Stimulated activated CD4-positive, alpha-beta T cell treated with anti-CD3 and anti-CD28 coated beads, Interleukin-15, amount 100 ng/mL, for 1 hour (primary cell): ENCODE results near the gene CD6.

Experiments
- DNase-seq, 2 donors: peaks; one replicate each; pipeline ENCODE4 v3.0.0-alpha.2; 2020; ENCODE audit warnings: low read depth in 1 of 2, low spot score in 1 of 2

Gene CD6

DNA sequence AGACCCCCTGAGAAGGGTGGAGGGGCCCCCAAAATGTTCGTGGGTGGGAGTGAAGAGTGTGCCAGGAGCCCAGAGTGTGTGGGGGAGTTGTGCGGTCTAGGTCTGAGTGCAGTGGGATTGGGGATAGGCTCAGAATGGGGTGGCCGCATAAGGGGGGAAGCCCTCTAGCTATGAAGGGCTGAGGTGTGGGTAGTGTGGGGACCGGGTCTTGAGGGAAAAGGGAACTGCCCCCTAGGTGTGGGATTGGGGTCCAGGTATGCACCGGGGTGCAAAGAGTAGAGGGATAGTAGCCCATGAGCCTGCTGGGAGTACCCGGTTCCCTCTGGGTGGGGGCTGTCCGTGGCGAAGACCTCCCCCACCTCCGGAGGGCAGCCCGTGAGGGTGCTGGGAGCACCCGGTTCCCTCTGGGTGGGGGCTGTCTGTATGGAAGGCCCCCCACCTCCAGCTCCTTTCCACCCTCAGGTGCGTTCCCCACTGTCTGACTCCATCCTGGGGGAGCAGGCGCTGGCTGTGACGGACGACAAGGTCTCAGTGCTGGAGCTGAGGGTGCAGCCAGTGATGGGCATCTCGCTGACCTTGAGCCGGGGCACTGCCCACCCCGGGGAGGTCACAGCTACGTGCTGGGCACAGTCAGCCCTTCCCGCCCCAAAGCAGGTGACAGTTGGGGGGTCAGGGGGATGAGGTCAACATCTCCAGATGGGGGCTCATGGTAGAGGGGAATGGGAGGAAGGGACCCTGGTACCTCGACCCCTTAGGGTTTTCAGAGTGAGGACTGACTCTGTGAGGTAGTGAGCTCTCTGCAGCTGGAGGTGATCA is 36.5 kb upstream of the CD6 start:
- no peak for DNase-seq

DNA sequence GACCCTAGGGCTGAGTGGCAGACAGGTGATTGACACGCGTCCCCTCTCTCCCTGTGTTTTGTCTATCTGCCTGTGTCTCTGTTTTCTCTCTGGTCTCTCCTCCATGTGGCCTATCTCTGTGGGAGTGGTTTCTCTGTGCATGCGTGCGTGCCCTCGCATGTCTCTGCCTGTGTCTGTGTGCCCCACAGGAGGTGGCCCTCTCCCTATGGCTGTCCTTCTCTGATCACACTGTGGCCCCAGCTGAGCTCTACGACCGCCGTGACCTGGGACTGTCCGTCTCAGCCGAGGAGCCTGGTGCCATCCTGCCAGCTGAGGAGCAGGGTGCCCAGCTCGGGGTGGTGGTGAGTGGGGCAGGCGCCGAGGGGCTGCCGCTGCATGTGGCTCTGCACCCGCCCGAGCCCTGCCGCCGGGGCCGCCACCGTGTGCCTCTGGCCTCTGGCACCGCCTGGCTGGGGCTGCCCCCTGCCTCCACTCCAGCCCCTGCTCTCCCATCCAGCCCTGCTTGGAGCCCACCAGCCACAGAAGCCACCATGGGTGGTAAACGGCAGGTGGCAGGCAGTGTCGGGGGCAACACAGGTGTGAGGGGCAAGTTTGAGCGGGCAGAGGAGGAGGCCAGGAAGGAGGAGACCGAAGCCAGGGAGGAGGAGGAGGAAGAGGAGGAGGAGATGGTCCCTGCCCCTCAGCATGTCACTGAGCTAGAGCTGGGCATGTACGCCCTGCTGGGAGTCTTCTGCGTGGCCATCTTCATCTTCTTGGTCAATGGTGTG is 35.6 kb upstream of the CD6 start:
- DNase-seq: no peak

DNA sequence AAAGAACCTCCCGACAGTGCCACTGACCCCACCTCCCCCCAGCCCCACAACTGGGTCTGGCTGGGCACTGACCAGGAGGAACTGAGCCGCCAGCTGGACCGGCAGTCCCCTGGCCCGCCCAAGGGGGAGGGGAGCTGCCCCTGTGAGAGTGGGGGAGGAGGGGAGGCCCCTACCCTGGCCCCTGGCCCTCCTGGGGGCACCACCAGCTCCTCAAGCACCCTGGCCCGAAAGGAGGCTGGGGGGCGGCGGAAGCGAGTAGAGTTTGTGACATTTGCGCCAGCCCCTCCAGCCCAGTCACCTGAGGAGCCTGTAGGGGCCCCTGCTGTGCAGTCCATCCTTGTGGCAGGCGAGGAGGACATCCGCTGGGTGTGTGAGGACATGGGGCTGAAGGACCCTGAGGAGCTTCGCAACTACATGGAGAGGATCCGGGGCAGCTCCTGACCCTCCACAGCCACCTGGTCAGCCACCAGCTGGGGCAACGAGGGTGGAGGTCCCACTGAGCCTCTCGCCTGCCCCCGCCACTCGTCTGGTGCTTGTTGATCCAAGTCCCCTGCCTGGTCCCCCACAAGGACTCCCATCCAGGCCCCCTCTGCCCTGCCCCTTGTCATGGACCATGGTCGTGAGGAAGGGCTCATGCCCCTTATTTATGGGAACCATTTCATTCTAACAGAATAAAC is 34.9 kb upstream of the CD6 start:
- DNase-seq: no peak

DNA sequence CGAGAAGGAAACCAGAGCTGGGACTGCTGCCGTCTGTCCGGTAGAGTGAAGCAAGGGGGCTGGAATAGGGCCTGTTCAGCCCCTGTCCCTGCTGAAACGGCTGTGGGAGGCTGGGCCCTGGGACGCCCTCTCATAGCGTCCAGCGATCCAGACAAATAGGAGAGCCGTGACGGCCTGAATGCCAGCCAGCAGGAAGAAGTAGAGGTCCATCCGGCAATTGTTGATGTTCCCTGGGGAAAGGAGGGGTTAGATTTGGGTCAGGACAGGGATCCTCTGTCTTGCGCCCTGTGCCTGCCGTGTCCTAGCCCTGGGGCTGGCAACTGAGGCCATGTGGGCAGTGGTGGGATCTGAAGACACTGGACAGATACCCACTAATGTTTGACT is 34.3 kb upstream of the CD6 start:
- DNase-seq: no peak

DNA sequence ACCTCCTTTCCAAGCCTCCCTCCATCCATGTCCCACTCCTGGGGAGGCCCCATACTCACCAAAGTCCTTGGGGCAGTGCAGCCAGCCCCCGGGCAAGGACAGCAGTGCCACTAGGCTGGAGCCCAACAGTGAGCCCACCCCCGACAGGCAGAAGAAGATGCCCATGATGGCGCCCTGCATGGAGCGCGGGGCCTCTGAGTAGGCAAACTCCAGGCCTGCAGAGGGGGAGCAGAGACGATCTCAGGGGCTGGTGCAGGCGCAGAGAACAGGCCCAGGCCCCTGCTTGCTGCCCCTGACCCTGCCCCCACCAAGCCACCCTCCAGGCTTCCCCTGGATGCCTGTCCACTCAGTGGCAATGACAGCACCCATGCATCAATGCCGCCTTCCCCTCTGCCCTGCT is 33.7 kb upstream of the CD6 start:
- no peak for DNase-seq

DNA sequence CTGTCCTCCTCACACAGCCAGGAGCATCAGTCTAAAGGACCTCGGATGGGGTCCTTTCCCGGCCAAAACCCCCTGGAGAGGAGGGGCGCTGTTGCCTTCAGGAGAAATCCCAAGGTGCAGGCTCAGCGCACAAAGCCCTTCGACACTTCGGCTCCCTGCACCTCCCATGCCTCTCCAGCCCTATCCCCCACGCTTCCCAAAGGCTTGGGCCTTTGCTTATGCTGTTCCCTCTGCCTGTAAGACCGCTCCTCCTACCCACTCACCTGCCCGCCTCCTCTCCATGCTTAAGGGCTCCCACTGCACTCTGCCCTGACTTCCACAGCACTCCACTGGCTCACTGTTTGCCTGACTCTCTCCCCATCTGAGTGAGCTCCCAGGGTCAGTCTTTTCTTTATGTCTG is 33.0 kb upstream of the CD6 start:
- DNase-seq: no peak

DNA sequence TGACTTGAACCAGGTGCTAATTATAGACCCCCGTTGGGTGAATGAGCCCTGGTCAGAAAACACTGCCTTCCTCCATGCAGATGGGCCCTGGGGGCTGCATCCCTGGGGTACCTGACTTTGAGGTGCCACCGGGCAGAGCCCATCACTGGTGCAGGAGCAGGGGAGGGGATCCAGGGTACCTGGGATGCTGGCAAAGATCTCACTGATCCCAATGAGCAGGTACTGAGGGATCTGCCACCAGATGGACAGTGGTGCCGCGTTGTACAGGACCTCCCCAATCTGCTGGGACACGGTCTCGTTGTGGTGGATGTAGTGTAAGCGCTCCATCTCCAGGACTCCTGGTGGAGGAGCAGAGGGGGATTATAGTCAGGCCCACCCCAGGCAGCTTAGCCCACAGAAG is 32.2 kb upstream of the CD6 start:
- no peak for DNase-seq

DNA sequence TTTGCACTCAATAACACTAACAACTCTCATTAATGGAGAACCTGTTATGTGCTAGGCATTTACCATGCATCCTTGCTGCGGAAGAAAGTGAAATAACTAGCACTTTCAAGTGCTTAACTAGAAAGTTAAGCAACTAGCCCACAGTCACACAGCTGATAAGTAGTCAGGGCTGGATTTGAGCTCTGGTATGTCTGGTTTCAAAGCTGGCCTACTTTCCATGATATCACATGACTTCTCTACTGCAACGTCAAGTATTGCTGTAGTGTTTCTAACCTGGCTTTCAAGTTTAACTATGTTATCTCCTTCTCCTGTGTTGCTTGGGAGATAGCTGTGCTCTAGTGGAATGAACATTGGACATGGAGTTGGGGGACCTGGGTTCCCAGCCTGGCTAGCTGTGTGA is 31.6 kb upstream of the CD6 start:
- no peak for DNase-seq

DNA sequence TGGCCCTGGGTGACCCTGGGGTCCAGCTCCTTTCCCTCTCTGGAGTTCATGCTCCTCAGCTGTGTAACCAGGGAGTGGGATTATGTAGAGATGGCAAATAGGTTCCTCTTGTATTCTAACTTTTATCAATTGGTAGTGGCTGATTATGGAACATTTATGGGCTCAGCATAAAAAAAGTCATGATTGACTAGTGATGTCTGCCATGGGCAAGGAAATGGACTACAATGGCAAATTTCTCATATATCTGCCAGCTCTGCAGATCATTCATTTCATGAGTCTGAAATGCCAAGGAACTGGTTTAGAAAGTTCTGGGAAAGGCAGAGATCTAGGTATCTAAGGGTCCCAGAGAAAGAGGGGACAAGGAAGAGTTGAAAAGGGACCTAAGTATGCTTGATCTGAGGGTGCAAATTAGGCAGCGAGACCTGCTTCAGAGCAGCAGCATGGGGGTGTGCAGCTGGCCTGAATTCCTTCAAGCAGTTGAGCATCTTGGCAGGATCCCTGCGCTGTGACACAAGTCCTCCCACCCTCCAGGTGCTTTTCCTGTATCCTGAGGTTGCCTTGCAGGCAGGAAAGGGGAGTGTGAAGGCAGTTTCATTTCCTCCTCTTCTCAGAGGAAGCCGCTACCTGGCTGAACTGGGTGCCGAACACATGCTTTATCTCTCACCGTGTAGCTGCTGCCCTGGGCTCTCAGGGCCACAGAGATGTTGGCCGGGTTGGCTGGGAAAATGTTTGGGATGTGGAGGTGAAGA is 29.9 kb upstream of the CD6 start:
- no peak for DNase-seq

DNA sequence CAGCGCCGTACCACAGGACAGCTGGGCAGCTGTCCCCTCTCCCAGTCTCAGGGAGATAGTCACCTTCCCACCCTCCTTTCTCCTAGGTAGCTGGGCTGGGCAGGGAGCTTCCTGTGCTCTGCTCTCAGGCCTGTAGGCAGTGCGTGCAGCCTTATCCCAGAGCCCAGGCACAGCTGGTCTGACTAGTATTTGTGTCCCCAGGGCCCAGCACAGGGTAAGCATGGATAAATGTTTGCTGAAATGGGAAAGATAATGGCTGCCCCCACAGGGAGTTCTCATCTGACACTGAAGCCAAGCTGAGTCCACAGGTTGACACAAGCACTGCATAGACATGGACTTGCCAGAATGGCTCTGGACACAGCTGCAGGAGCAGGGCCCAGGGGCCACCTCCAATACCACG is 29.3 kb upstream of the CD6 start:
- DNase-seq: no peak

DNA sequence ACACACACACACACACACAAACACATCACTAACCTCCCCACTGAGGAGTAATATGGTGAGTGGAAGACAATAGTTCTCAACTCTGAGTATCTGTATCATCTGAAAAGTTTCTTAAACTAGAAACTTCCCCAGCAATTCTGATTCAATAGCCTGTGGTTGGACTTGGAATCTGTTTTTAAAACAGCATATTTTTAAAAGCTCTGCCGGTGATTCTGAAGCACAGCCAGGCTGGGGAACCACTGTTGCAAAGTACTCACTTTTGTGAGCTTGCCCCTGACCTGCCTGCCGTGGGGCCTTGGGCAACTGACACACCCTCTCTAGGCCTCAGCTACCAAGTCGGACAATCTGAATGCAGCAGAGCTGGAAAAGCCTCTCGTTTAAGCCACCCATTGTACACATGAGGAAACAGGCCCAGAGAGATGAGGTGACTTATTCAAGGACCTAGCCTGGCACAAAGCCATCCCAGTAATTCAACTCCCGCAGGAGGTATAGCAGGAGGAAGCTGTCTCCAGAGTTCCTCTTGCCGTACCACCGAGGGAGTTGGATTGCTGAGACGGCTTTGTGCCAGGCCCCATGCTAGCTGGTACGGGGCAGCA is 28.4 kb upstream of the CD6 start:
- no peak for DNase-seq

DNA sequence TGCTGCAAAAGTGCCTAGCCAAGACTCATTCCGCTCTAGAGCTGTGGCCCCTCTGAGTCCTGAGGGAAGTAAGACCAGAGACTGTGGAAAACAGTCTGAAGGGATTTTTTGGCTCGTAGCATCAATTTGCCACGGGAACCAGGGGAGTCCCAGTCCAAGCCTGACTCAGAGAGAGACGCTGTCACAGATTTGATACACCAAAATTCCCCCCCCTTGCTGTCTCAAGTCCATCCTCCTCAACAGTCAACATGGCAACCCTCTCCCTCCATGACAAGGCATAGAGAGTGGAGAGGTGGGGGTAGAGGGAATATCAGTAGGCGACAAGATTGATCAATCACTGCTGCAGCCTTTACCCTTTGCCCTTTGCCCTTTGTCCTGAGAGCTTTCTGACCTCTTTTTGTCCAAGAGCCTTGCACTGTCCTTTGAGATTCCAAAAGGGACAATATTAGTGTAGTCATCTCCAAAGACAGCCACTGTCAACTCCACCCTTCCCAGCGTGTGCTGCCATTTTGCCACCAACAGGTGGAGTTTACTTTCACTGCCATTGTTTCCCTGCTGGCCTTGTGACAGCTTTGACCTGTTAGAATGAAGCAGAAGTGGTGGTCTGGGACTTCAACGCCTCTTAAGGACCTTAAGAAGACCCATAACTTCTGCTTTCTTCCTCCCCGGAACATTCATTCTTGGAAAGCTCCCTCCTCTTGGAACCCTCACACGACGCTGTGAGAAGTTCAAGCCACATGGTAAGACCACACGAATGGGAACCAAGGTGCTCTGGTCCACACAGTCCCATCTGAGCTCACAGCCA is 26.8 kb upstream of the CD6 start:
- no peak for DNase-seq

DNA sequence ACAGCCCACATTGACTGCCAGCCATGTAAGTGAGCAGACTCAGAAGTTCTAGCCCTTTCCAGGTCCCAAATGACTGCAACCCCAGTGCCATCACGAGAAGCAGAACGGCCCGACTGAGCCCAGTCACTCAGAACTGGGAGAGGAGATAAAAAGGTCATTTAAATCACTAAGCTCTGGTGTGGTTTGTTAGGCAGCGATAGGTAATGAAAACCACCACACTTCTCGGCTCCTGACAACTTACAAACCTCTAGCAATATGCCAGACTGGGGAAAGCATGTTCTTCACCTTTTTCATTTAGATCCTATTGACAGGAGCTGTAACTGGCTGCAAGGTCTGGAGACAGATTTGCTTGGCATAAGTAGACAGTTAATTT is 26.2 kb upstream of the CD6 start:
- no peak for DNase-seq

DNA sequence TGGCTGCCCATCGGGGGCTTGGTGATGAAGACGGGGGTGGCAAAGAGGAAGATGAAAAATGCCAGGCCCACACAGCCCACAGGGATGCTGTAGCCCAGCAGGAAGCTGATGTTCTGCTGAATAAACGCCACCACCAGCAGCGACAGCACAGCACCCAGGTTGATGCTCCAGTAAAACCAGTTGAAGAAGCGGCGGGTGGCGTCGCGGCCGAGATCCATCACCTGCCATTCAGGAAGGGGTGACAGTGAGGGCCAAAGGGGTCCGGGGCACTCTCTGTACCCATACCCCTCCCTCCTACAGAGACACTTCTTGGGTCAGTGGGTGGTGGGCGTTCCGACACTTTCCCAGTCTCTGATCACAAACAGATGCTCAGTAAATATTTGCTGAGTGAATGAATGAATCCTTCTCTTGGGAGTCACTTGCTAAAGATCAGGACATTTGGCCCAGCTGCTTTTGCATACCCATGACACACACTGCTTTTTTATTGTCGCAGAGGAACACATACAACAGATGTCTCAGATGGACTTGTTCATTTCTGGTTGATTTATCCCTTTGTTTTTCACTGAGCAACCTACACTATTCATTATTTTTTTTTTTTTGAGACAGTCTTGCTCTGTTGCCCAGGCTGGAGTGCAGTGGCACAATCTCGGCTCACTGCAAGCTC is 24.7 kb upstream of the CD6 start:
- no peak for DNase-seq

DNA sequence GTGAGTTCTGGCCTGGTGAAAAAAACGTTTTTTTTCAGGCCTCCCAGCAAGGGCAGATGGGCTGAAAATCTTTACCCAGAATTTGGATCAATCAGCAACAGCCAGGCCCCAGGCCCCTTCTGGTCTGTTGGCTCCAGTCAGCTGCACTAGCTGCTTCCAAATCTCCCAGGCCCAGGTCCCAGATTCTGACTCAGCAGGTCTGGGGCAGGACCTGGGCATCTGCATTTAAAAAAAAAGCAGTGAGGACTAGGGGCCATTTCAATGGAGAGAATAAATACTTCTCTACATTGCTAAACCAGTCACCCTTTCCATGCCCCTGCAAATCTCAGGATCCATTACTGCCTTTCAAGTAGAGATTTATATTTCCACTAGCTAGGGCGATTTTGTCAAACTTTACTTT is 23.8 kb upstream of the CD6 start:
- no peak for DNase-seq

DNA sequence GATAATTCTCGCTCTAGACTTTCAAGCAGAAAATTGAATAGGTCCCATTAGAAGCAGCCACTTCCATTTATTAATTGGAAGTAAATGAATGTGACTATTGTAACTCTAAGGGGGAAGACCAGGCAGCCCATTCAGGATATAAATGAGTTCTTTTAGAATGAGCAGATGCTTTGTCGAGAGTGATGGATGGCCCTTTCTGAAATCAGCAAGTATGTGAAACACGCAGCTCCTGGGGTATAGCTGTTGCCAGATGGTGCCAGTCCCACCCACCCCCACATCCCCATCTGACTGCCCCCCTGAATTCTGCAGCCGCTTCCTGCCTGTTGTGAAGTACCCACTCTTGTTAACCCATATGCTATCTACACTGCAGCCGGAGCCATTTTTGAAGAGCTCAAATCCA is 23.2 kb upstream of the CD6 start:
- no peak for DNase-seq

DNA sequence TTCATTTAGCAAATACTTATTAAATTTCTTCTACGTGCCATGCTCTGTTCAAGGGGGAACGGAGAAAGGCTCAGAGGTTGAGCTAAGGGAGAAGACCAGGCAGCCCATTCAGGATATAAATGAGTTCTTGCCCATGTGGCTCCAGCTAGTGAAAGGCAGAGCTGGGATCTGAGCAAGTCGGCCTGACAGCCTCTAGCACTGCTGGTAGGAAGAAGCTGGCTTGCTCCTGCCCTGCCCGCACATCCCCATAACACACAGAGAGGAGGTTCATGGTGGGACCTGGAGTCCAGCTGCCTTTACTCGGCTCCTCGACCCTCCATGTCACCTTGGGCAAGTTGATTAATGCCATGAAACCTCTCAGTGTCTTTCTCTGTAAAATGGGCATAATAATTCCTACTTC is 21.5 kb upstream of the CD6 start:
- DNase-seq: no peak

DNA sequence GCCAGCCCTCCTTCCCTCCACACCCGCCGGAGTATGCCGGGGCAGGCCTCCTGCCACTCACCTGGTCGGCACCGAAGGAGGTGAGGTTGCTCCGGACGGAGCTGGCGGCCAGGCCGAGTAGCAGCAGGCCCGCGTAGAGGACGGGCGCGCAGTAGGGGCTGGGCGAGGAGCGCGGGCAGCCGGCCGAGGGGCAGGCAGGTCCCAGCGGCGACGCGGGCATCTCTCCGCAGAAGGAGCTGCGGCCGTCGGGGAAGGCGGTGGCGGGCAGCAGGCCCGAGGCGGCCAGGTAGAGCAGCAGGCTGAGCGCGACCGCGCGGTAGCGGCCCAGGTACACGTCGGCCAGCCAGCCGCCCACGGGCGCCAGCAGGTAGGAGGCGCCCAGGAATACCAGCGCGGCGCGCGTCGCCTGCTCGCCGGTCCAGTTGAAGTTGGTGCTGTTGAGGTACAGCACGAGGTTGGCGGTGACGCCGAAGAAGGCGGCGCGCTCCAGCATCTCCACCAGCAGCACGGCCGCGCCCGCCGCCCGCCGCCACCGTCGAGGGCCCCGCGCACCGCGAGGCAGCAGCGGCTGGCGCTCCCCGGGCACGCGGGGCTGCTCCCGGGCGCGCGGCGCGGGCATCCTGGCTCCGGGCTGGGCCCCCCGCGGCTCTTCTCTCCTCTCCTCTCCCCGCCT is 20.4 kb upstream of the CD6 start:
- peak in 1 of 2 donors; percentile 13 for DNase-seq

DNA sequence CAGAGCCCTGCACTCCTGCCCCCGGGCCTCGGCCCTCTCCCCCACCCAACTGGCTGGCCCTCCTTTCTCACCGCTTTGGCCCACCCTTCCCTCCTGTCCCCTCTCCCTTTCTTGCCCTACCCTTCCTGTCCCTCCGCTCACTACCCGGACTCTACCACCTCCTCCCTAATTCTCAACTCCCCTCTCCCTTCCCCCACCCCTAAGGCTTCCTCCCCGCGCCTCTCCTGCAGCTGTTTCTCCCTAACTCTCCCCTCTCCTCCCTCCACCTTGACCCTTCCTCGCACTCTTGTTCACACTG is 19.9 kb upstream of the CD6 start:
- DNase-seq: no peak
